ENCODE data around the gene SRMS. TPM values are rescaled to one million over a fixed set of nuclear protein-coding genes. Genes with fewer than 3 reads are reported as not detected.
A peak's percentile ranks its signal among the peaks of the same experiment; 100 is the strongest.

SRMS gene
- total RNA-seq, 2 experiments from 2014 or later, result not detected

DNA sequence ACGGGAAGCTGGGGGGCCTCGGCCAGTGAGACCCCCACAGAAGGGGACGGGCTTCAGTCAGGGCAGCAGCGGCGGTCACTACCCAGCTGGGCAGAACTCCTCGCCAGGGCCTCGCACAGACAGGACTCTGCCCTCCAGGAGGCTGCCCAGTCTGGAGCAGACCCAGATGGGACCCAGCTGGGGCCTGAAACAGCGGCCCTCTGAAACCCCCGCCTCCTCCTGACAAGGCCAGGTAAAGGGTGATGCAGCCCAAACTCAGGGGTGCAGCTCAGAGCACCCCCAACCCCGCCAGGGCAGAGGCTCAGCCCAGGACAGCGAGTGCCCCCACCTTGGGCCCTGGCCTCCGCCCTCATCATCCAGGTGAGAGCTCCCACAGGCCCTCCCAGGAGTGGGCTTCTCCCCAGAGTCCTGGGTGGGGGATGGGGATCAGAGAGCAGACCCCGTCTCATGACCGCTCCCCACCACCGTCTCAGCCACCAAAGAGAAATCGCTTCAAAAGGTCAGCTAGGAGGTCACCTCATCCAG, 50.9 kb downstream of the SRMS start:
- Mint-ChIP-seq H3K4me3 (no peak overlapping the region), H3K4me1 (peaks cover 2% of the 10 kb centered on the region), H3K27me3 (peaks cover 23% of the 10 kb centered on the region), H3K36me3 (no peaks in the 10 kb centered on the region), H3K9me3 (peaks cover 3% of the 10 kb centered on the region), H3K27ac (no peak overlapping the region)
- POLR2A ChIA-PET, result interaction anchor here (0.7 to 2.2 kb wide), 2 partner anchors 24 to 175 kb away, joined by 3 to 13 read pairs; partner anchors contain the start of gene PPDPF
- DNase-seq, result peak; percentile 44
- no peak for ATAC-seq (ENCODE audit: low read depth)

DNA sequence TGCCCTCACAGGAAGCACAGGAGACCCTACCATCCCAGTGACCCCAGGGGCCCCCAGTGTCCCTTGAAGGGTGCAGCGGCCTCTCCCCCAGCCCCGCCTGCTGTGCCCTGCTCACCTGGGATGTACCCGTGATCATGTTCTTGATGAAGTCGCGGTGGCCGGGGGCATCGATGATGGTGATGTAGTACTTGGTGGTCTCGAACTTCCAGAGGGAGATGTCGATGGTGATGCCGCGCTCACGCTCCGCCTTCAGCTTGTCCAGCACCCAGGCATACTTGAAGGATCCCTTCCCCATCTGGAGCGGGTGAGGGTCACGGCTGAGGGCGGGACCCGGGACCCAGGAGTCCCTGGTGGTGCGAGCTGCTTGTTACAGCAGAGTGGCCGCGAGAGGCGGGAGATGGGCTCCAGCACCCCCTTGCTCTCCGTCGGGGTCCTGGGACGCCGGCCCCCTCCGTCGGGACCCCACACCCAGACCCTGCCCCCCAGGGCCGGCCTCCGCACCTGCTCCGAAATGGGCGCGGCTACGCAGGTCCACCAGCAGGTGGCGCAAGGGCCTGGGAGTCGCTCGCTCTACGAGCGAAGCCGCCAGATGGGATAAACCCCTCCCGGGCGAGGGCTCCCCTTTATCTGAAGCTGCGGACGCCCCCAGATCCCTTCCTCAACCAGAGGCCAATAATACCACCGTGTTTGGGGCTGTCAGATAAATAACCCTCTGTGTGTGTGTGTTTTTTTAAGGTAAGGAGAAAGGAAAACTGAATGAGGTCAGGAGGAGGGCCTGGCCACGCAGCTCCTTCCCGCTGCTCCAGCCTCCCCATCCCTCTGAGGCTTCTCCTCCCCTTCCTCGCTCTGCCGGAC, 51.6 kb downstream of the SRMS start:
- ATAC-seq (ENCODE audit: low read depth) (peak; percentile 62), DNase-seq (peak; percentile 82)
- H3K4me3 Mint-ChIP-seq, result peak overlapping the region; percentile 50
- POLR2A ChIA-PET, result interaction anchor here (2.2 kb wide), 1 partner anchor 25 kb away, joined by 13 read pairs; the partner anchor contains the start of gene PPDPF
- H3K36me3 Mint-ChIP-seq, result no peaks in the 10 kb centered on the region
- H3K9me3 Mint-ChIP-seq, result peaks cover 3% of the 10 kb centered on the region
- peaks cover 21% of the 10 kb centered on the region for H3K27me3 Mint-ChIP-seq
- peaks cover 2% of the 10 kb centered on the region for H3K4me1 Mint-ChIP-seq
- no peak overlapping the region for H3K27ac Mint-ChIP-seq

DNA sequence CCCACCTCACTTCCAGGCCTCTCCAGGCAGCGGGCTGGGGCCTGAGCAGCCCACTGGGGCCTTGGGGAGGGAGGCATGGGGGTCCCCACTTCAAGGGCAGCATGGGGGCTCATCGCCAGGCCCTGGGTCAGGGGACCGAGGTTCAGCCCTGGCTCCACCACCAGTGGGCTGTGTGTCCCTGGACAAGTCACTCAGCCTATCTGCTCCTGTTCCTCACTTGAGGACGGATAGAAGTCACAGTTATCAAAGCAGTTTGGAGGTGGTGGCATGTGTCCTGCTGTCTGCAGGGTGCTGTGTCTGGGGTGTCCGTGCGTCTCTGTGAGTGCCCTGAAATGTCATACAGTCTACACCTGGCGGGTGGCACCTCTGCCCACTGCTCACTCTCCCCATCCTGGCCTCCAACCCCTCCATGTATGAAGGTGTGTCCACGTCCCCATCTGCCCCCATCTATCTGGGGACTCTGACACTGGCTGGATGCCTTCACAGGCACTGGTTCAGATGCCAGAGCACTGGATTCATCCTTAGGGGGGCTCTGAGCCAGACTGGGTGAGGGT, 52.3 kb downstream of the SRMS start:
- Mint-ChIP-seq H3K36me3 (no peaks in the 10 kb centered on the region), H3K27ac (no peak overlapping the region), H3K27me3 (peaks cover 17% of the 10 kb centered on the region), H3K4me3 (no peak overlapping the region), H3K9me3 (peaks cover 3% of the 10 kb centered on the region), H3K4me1 (peaks cover 2% of the 10 kb centered on the region)
- POLR2A ChIA-PET, result no interaction called here
- no peak for ATAC-seq (ENCODE audit: low read depth)
- DNase-seq, result peak; percentile 29

DNA sequence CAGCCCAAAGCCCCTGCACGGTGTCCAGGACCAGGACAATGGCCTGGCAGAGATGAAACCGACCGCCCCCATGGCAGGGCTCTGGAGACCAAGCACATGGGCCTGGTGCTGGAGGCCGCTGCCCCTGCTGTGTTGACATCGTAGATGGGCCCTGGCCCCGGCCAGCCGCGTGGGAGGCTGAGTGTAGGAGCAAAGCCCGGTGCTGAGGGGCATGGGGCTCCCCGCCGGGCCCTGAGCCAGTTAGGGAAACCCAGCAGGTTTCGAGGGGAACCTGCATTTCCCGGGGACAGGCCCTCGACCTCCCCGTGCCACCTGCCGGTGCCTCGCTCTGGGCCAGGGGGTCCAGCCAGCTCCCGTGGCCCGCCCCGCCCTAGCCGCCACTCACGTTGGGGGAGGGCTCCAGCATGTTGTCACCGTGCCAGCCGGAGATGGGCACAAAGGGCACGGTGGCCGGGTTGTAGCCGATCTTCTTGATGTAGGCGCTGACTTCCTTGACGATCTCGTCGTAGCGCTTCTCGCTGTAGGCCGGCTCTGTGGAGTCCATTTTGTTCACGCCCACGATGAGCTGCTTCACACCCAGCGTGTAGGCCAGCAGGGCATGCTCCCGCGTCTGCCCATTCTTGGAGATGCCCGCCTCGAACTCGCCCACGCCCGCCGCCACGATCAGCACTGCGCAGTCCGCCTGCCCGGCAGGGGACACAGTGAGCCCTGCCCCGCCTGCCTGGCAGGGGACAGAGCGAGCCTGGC, 53.0 kb downstream of the SRMS start:
- DNase-seq (peak; percentile 30), ATAC-seq (ENCODE audit: low read depth) (no peak)
- no peaks in the 10 kb centered on the region for H3K36me3 Mint-ChIP-seq
- H3K9me3 Mint-ChIP-seq, result peaks cover 3% of the 10 kb centered on the region
- peaks cover 2% of the 10 kb centered on the region for H3K4me1 Mint-ChIP-seq
- peaks cover 20% of the 10 kb centered on the region for H3K27me3 Mint-ChIP-seq
- POLR2A ChIA-PET, result no interaction called here
- H3K27ac Mint-ChIP-seq, result no peak overlapping the region
- no peak overlapping the region for H3K4me3 Mint-ChIP-seq

DNA sequence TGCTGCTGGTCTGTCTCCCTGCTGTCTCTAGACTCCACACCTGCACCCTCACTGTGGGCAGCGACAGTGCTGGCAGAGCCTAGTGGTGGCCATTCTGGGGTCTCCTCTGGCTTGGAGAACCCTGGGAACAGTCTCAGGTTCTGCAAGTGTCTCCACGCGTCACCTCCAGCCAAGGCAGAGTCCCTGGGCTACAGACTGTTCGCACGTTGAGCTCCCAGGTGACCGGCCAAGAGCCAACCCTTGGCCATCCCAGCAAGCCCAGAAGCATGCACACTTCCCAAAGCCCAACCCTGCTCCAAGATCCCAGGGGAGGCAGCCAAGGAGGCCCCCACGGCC, 53.5 kb downstream of the SRMS start:
- DNase-seq, result no peak
- H3K36me3 Mint-ChIP-seq, result no peaks in the 10 kb centered on the region

DNA sequence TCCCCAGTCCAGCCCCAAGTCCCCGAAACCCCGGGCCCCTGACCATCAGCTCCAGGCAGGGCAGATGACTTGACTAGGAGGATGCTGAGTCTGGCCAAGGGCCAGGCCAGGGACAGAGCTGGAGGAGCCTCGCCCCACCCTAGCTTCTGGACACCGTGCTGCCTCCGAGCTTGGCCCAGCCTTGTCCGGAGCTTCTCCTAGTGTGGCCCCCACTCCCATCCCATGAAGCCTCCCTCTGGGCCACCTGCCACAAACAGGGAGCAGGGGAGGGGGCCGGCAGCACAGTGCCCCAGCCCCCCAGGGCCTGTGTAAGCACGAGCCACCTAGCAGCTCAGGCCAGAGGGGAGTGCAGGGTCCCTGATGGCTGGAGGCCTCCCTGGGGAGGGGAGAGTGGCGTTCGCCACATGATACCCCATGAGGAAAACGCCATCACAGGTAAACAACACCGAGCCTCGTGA, 54.0 kb downstream of the SRMS start:
- ATAC-seq (ENCODE audit: low read depth), result no peak
- Mint-ChIP-seq H3K27ac (no peak overlapping the region), H3K4me3 (no peak overlapping the region), H3K9me3 (peaks cover 3% of the 10 kb centered on the region), H3K4me1 (peaks cover 2% of the 10 kb centered on the region), H3K27me3 (peaks cover 24% of the 10 kb centered on the region), H3K36me3 (no peaks in the 10 kb centered on the region)
- POLR2A ChIA-PET, result no interaction called here
- no peak for DNase-seq

More for the DNA sequence above, 53.5 kb downstream of the SRMS start:
- POLR2A ChIA-PET, result no interaction called here
- Mint-ChIP-seq H3K9me3 (peaks cover 3% of the 10 kb centered on the region), H3K27ac (no peak overlapping the region), H3K27me3 (peaks cover 24% of the 10 kb centered on the region), H3K4me3 (no peak overlapping the region), H3K4me1 (peaks cover 2% of the 10 kb centered on the region)
- ATAC-seq (ENCODE audit: low read depth), result no peak

DNA sequence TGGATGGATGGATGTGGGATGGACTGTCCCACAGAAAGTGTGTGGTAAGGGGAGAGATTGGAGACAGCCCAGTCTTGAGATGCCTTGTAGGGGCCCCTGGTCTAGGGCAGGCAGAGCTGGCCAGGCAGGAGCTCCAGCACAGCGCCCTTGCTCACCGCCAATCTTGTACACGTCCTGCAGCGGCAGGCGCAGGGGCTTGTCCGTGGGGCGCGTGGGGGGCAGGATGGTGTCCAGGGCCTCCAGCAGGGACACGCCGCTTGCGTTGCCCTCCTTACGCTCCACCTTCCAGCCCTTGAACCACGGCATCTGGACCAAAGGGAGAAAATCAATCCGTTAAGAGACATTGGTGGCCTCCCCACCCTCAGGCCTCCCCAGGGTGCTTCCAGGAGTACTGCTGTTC, 54.6 kb downstream of the SRMS start:
- POLR2A ChIA-PET, result no interaction called here
- no peak overlapping the region for H3K27ac Mint-ChIP-seq
- no peak for ATAC-seq (ENCODE audit: low read depth)
- H3K27me3 Mint-ChIP-seq, result peaks cover 24% of the 10 kb centered on the region
- DNase-seq, result no peak
- H3K9me3 Mint-ChIP-seq, result peaks cover 3% of the 10 kb centered on the region
- H3K4me3 Mint-ChIP-seq, result no peak overlapping the region
- H3K36me3 Mint-ChIP-seq, result no peaks in the 10 kb centered on the region
- H3K4me1 Mint-ChIP-seq, result peaks cover 2% of the 10 kb centered on the region

DNA sequence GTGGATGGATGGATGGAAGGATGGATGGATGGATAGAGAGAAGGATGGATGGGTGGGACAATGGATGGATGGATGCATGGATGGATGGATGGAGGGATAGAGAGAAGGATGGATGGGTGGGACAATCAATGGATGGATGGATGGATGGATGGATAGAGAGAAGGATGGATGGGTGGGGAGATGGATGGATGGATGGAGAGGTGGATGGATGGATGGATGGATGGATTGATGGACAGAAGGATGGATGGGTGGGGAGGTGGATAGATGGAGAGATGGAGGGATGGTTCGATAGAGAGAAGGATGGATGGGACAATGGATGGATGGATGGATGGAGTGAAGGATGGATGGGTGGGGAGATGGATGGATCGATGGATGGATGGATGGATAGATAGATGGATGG, 55.0 kb downstream of the SRMS start:
- peaks cover 2% of the 10 kb centered on the region for H3K4me1 Mint-ChIP-seq
- H3K36me3 Mint-ChIP-seq, result no peaks in the 10 kb centered on the region
- peaks cover 3% of the 10 kb centered on the region for H3K9me3 Mint-ChIP-seq
- H3K27me3 Mint-ChIP-seq, result peaks cover 20% of the 10 kb centered on the region
- no peak overlapping the region for H3K27ac Mint-ChIP-seq
- ATAC-seq (ENCODE audit: low read depth), result no peak
- POLR2A ChIA-PET, result no interaction called here
- no peak for DNase-seq
- no peak overlapping the region for H3K4me3 Mint-ChIP-seq

DNA sequence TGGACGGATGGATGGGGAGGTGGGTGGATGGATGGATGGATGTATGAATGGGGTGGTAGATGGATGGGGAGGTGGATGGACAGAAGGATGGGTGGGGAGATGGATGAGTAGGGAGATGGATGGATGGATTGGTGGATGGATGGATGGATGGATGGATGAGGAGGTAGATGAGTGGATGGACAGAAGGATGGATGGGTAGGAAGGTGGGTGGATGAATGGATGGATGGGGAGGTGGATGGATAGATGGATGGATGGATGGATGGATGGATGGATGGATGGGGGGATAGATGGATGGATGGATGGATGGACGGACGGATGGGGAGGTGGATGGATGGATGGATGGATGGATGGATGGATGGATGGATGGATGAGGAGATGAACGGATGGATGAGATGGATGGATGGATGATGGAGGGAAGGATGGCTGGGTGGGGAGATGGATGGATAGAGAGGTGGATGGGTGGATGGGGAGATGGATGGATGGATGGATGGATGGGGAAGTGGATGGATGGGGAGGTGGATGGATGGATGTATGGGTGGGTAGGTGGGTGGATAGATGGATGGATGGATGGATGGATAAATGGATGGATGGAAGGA, 55.8 kb downstream of the SRMS start:
- DNase-seq, result no peak
- H3K27me3 Mint-ChIP-seq, result peaks cover 13% of the 10 kb centered on the region
- POLR2A ChIA-PET, result no interaction called here
- ATAC-seq (ENCODE audit: low read depth), result no peak
- H3K9me3 Mint-ChIP-seq, result peaks cover 3% of the 10 kb centered on the region
- peaks cover 2% of the 10 kb centered on the region for H3K4me1 Mint-ChIP-seq
- H3K27ac Mint-ChIP-seq, result no peak overlapping the region
- H3K36me3 Mint-ChIP-seq, result no peaks in the 10 kb centered on the region
- no peak overlapping the region for H3K4me3 Mint-ChIP-seq

DNA sequence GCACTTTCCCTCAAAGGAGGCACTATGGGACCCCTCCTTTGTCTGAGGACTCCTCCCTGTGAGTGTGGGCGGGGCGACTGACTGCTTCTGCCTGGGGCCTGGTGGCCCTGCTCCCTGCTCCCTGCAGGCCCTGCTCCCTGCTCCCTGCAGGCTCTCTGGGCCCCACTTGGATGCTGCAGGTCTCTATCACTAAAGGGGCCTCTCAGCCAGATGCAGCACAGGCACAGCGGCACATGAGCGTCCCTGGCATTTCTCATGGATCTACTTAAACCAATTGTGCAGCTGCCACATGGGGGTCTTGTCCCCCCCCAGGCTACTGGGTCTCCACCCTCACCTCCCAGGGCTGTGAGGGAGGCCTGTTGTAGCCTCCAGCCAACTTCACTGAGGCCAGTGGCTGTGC, 56.5 kb downstream of the SRMS start:
- H3K4me1 Mint-ChIP-seq, result no peaks in the 10 kb centered on the region
- no peak overlapping the region for H3K4me3 Mint-ChIP-seq
- DNase-seq, result no peak
- ATAC-seq (ENCODE audit: low read depth), result no peak
- no peak overlapping the region for H3K27ac Mint-ChIP-seq
- POLR2A ChIA-PET, result no interaction called here
- H3K27me3 Mint-ChIP-seq, result peaks cover 8% of the 10 kb centered on the region
- no peaks in the 10 kb centered on the region for H3K36me3 Mint-ChIP-seq
- peaks cover 3% of the 10 kb centered on the region for H3K9me3 Mint-ChIP-seq

Other genes starting within 250 kb of the SRMS start
- gene CHRNA4, start 186.4 kb downstream of the SRMS start, total RNA-seq, result not detected
- gene KCNQ2, start 75.1 kb downstream of the SRMS start, total RNA-seq, result under 1 TPM; 0.19 to 0.37 TPM
- gene EEF1A2, start 48.7 kb downstream of the SRMS start, total RNA-seq, result under 1 TPM in 1 of 2 experiments, not detected in 1; 0.26 TPM
- gene PPDPF, start 27.0 kb downstream of the SRMS start, total RNA-seq, result 100 to 1,000 TPM; 242 to 248 TPM
- gene PTK6, start 10.4 kb downstream of the SRMS start, total RNA-seq, result under 1 TPM; 0.11 to 0.31 TPM
- under 1 TPM; 0.48 to 0.55 TPM for gene FNDC11, start 6.4 kb upstream of the SRMS start, total RNA-seq
- 100 to 1,000 TPM; 118 to 128 TPM for gene HELZ2, start 26.5 kb upstream of the SRMS start, total RNA-seq
- gene GMEB2, start 79.4 kb upstream of the SRMS start, total RNA-seq, result 10 to 100 TPM; 20.5 to 21.6 TPM
- 10 to 100 TPM; 42.1 to 45.6 TPM for gene STMN3, start 105.7 kb upstream of the SRMS start, total RNA-seq
- 10 to 100 TPM; 41.3 to 41.5 TPM for gene RTEL1, start 110.6 kb upstream of the SRMS start, total RNA-seq
- gene TNFRSF6B, start 148.9 kb upstream of the SRMS start, total RNA-seq, result not detected
- gene ARFRP1, start 160.2 kb upstream of the SRMS start, total RNA-seq, result 10 to 100 TPM; 68.8 to 73.1 TPM
- gene ZGPAT, start 160.3 kb upstream of the SRMS start, total RNA-seq, result 10 to 100 TPM; 43.0 to 44.5 TPM
- gene LIME1, start 188.9 kb upstream of the SRMS start, total RNA-seq, result 100 to 1,000 TPM; 144 to 159 TPM
- gene SLC2A4RG, start 192.0 kb upstream of the SRMS start, total RNA-seq, result 100 to 1,000 TPM; 128 to 134 TPM

Measured in activated naive CD8-positive, alpha-beta T cell treated with anti-CD3 and anti-CD28 coated beads, Interleukin-2, amount 10 ng/mL, durations not matched to agents 7 days and 5 days (primary cell).